Ascending aorta (tissue), 2 donors: Measurements from ENCODE around the gene ORC3. TPM values are rescaled to one million over a fixed set of nuclear protein-coding genes. Genes with fewer than 3 reads are reported as not detected.
"Not testable (repeated sequence)": the region's sequence is repeated elsewhere in the genome, so short reads cannot be mapped to it uniquely, and the experiment has no call there.

ENCODE experiments used
- DNase-seq, 2 donors: peaks; one replicate each; pipeline ENCODE4 v3.0.0-alpha.2; 2019; ENCODE audit warnings: low spot score in 2 of 2
- H3K27ac ChIP-seq, 2 donors: fragments of 200-600 bp; sonication (generic); one replicate each; pipeline ENCODE4 v1.5.1; 2016 to 2017; ENCODE audit warnings: mild to moderate bottlenecking in 1 of 2
- H3K27me3 ChIP-seq: fragments of 200-600 bp; sonication (generic); one replicate; pipeline ENCODE4 v1.5.1; 2017
- H3K36me3 ChIP-seq, 2 donors: fragments of 200-600 bp; sonication (generic); one replicate each; pipeline ENCODE4 v1.5.1; 2016
- H3K4me1 ChIP-seq, 2 donors: fragments of 200-600 bp; sonication (generic); one replicate each; pipeline ENCODE4 v1.5.1; 2016 to 2017; ENCODE audit warnings: mild to moderate bottlenecking in 1 of 2
- H3K4me3 ChIP-seq, 2 donors: fragments of 200-600 bp; sonication (generic); one replicate each; pipeline ENCODE4 v1.5.1; 2016 to 2017; ENCODE audit warnings: mild to moderate bottlenecking in 1 of 2
- H3K9me3 ChIP-seq, 2 donors: fragments of 200-600 bp; sonication (generic); one replicate each; pipeline ENCODE4 v1.5.1; 2016
- CTCF ChIP-seq, 3 experiments: fragments of 200-600 bp in 2 of 3; fragments of 450-650 bp in 1 of 3; sonication (generic) in 2 of 3; IDR thresholded peaks; one replicate each; pipeline ENCODE4 v1.5.1; 2016 to 2019; ENCODE audit warnings: antibody characterized with exemption in 3 of 3, mild to moderate bottlenecking in 1 of 3, moderate library complexity in 1 of 3
- intact Hi-C: fragments of 100-400 bp; cut with DNase I; formaldehyde crosslinking; loops from one replicate; pipeline ENCODE4 v1.15.1; 2023
- total RNA-seq: library from RNA; depleted of rRNA; stranded (reverse); fragments of >200 nt; gene quantifications from one replicate; pipeline ENCODE4 v1.1.0, GENCODE V29; 2016

Gene ORC3
- total RNA-seq, 1 donor from 2014 or later = 12.9 TPM

- DNase-seq = peak; percentile 92 to 98
- Histone ChIP-seq H3K9me3 (no peaks in the 10 kb centered on the region), H3K4me3 (peak within 1 kb of the TSS; percentile 92 to 97), H3K27ac (peak within 1 kb of the TSS; percentile 96 to 99), H3K27me3 (no peaks in the 10 kb centered on the region), H3K4me1 (peaks cover 0 to 7% of the 10 kb centered on the region in 2 donors), H3K36me3 (no peaks in the 10 kb centered on the region)
- intact Hi-C loops = loop anchor here (2.0 to 5.0 kb wide), 8 partner anchors 21 to 1379 kb away; partner anchors contain the start of genes PNRC1, RARS2 and SLC35A1
- no peak for TF ChIP-seq CTCF (IDR thresholded peaks at IDR 0.05)
Measured at GRCh38 chr6:87701676-87702588, 112.0 kb downstream of the ORC3 start, which contains the start of gene AKIRIN2. Gene AKIRIN2 (minus strand): TSS chr6:87702233. CDS start chr6:87701684, 549 bp downstream.

DNA sequence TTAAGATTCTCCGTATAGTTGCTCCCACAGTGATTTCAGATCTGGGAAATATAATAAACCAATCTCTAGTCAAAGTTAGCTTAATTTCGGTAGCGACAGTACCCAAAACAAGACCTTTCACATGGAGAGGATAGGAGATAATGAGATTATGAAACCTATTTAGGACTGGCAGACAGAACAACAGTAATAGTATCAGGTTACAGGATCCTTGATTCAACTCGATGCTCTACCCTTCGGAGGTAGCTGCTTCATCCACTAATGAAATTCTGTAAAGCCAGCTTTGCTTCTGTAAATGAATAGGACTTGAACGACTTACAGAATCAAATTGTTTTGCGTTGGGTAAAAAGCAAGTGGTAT is 112.6 kb downstream of the ORC3 start:
- Histone ChIP-seq H3K4me3 (peak overlapping the region; percentile 92 to 97), H3K9me3 (no peaks in the 10 kb centered on the region), H3K36me3 (no peaks in the 10 kb centered on the region), H3K27me3 (no peaks in the 10 kb centered on the region), H3K4me1 (peaks cover 0 to 4% of the 10 kb centered on the region in 2 donors), H3K27ac (peak overlapping the region; percentile 71 to 96)
- intact Hi-C loops = loop anchor here (2.0 to 5.0 kb wide), 8 partner anchors 20 to 1378 kb away; partner anchors contain the start of genes PNRC1, RARS2 and SLC35A1
- no peak for DNase-seq
- TF ChIP-seq CTCF (IDR thresholded peaks at IDR 0.05) = no peak

GRCh38 chr6:87703039-87703438 is 113.1 kb downstream of the ORC3 start:
- not testable (repeated sequence) for H3K36me3 ChIP-seq

DNA sequence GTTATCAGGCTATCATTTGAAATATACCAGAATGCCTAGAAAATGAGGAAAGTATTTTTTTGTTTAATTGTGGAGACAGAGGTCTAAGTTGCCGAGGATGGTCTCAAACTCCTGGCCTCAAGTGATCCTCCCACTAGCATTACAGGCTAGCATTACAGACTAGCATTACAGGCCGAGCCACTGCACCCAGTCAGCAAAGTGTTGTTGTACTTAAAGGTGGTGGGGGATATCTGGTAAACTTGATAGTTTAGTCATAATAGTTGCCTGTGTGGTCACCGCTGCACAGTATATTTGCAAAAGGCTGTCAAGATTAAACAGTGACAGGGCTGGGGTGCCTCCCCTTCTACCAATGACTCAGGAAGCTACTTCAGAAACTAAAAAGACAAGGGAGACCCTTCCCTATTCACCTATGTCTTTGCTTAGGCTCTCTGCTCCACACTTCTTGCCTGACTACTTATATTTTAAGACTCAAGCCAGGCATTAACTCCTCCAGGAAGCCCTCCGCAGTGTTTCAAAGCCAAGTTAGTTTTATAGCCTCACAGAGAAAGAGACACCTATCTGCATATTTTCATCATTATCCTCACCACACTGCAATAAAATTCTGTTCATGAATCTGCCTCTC is 115.2 kb downstream of the ORC3 start:
- Histone ChIP-seq H3K9me3 (no peaks in the 10 kb centered on the region), H3K4me3 (no peak overlapping the region), H3K36me3 (no peaks in the 10 kb centered on the region), H3K4me1 (no peaks in the 10 kb centered on the region), H3K27ac (no peak overlapping the region), H3K27me3 (no peaks in the 10 kb centered on the region)
- no peak for TF ChIP-seq CTCF (IDR thresholded peaks at IDR 0.05)
- no peak for DNase-seq
- intact Hi-C loops = no loop called here

More at GRCh38 chr6:87703039-87703438, 113.1 kb downstream of the ORC3 start:
- H3K4me1 ChIP-seq, H3K9me3 ChIP-seq, H3K27me3 ChIP-seq, DNase-seq: not testable (repeated sequence)
- intact Hi-C loops = loop anchor here (2.0 to 5.0 kb wide), 8 partner anchors 20 to 1378 kb away; partner anchors contain the start of genes PNRC1, RARS2 and SLC35A1
- H3K4me3 ChIP-seq = peak overlapping the region; percentile 92 to 97
- H3K27ac ChIP-seq = peak overlapping the region; percentile 71 to 96

DNA sequence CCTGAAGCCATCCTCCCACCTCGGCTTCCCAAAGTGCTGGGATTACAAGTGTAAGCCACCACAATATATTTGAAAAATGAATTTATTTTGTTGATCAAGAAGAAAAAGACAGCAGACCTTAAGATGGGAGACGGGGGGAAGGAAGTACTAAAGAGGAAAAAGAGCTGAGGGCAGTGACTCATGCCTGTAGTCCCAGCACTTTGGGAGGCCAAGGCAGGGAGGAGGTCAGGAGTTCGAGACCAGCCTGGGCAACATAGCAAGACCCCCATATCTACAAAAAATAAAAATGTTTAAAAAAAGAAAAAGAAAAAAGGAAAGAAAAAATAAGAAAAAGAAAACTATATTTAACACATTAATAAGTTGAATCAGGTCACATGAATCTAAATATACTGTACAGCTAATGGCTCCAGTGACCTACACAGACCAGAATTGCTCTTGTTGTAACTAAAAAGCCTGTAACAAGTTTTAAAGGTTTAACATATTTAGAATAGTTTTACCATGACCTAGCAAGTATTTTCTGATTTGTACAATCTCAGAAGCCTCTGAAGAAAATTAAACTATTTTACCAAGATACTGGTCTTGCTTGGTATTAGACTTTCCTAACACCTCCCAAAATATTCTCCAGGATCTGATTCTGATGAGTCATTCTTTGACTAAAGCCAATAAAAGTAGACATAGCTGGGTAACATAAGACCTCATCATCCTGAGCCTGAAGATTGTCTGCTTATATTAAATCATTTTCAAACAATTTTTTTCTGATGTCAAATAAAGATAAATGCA is 116.4 kb downstream of the ORC3 start:
- no peak for TF ChIP-seq CTCF (IDR thresholded peaks at IDR 0.05)
- no peak overlapping the region for H3K4me3 ChIP-seq
- no peaks in the 10 kb centered on the region for H3K4me1 ChIP-seq
- no peaks in the 10 kb centered on the region for H3K27me3 ChIP-seq
- no peaks in the 10 kb centered on the region for H3K36me3 ChIP-seq
- no peak for DNase-seq
- no peak overlapping the region for H3K27ac ChIP-seq
- H3K9me3 ChIP-seq = no peaks in the 10 kb centered on the region
- intact Hi-C loops = no loop called here

GRCh38 chr6:87708581-87709427 is 118.9 kb downstream of the ORC3 start:
- H3K27ac ChIP-seq, H3K9me3 ChIP-seq, H3K36me3 ChIP-seq, intact Hi-C loops, DNase-seq, H3K4me1 ChIP-seq, H3K4me3 ChIP-seq, H3K27me3 ChIP-seq: not testable (repeated sequence)
